NCI-H2227 treated with DMSO at 0.1 percent for 48 hours (cell line): Measurements from ENCODE around the gene GPR162.

ENCODE experiments used
- DNase-seq: peaks from one replicate; lab custom pipeline; 2025; lab: John Stamatoyannopoulos, UW

Gene GPR162

DNA sequence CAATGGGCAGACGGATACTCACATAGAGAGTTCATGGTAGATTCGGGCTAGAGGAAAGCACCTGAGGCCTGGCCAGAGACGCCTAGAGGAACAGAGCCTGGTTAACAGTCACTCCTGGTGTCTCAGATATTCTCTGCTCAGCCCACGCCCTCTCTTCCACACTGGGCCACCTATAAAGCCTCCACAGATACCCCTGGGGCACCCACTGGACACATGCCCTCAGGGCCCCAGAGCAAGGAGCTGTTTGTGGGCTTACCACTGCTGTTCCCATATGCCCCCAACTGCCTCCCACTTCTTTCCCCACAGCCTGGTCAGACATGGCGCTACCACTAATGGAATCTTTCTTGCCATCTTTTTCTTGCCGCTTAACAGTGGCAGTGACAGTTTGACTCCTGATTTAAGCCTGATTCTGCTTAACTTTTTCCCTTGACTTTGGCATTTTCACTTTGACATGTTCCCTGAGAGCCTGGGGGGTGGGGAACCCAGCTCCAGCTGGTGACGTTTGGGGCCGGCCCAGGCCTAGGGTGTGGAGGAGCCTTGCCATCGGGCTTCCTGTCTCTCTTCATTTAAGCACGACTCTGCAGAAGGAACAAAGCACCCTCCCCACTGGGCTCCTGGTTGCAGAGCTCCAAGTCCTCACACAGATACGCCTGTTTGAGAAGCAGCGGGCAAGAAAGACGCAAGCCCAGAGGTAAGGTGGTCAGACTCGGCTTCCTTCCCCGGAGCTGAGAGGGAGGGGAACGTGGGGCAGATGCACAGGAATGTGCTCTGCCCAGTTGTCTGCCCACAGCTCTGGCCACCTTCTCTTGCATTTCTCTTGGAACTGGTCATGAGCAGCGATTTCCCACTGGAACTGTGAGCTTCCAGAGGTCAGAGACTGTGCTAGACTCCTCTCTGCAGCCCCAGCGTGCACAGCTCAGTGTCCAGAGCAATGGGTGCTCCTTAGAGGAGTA, 32.4 kb upstream of the GPR162 start, which contains the start of gene CD4:
TSS of gene CD4 (plus strand) at position 557 of the 953 bp plus-strand sequence. CDS start 10,611 bp downstream, outside the sequence.
- no peak for DNase-seq

DNA sequence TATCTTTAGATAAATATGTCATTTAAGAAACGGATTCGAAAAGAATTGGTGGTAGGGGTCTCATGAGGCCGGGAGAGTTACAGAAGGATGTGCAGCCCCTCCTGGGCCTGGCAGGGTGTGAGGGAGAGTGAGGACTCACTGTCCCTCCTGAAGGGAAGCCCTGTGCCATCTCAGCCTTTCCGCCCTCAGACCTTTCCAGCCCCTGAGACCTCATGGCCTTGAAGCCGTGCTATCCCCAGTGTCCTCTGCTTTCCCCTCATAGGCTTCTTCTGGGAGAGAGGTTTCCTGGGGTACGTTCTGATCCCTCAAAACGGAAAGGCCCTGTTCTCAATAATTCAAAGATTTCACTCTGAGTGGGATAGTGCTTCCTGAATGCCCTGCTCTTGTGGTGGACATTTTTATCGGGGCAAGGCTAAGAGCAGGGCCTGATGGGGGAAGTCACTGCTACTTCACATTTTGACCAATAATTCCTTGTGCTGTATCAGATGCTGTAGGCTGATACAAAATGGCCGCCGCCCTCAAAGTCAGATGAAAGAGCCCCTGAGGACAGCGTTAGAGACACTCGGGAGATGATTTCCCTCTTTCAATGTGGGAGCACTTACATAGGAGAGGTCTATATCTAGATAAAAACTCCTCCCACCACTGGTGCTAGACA, 31.0 kb upstream of the GPR162 start:
- no peak for DNase-seq

DNA sequence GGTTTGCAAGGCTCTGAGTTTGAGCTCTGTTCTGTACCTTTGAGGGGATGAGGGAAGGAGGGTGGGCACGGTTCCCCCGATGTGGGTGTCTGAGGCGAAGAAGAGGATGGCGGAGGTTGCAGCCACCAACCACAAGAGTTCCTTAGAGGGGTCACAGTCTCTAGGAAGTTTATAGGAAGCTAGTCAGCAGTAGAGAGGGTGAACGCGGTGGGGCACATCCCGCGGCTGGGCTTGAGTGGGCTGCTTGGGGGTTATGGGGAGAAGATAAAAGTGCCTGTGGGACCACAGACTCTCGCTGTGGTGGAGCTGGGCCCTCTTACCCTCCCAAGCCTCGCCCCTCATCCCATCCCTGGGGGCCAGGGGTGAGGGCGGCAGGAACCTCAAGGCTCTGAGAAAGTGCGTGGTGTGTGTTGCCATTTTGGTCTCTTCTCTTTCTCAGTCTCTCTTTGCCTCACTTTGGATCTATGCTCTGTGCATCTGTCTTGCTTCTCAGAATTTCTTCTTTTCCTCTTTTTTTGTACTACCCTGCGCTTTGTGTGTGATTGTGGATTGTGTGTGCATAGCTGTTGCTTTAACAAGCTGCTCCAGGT, 29.6 kb upstream of the GPR162 start:
- DNase-seq: no peak

DNA sequence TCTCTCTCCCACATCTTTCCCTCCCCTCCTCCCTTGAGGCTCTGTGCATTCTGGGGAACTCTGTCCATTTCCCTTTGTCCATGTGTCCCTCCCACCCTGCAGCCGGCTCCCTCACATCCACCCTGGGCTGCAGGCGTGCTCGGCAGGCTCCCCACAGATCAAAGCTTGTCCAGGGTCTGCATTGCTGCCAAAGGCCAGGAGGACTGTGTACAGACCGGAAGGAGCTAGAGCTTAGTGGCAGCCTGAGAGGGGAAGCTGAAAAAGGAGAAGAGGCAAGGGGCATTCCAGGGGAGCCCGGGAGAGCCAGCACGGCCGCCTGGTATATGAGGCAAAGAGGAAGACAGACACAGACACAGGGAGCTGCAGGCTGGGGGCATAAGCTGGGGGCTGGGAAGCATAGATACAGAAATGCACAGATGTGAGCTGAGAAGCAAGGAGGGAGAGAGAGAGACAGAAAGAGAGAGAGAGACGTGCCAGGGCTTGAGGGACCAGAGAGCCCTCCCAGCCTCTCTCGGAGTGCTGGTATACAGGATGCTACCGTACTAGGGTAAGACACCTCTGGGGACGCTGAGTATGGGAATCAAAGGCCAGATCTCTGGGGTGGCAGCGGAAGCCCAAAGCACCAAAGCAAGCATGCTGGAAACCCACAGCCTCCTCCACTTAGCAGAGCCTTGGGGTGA, 29.0 kb upstream of the GPR162 start:
- peak; percentile 19 for DNase-seq

DNA sequence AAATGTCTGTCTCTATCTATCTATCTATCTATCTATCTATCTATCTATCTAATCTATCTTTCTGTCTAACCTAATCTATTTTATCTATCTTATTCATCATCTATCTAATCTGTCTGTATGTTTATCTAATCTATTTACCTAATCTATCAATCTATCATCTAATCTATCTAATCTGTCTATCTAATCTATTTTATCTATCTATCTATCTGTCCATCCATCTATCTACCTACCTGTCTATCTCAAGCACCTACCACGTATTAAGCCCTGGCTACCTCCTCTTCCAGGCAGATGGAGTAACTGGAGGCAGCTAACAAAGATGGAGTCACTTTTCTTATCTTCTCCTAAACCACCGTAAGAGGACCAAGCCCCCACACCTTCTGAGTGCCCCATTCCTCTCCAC, 26.5 kb upstream of the GPR162 start:
- DNase-seq: no peak

DNA sequence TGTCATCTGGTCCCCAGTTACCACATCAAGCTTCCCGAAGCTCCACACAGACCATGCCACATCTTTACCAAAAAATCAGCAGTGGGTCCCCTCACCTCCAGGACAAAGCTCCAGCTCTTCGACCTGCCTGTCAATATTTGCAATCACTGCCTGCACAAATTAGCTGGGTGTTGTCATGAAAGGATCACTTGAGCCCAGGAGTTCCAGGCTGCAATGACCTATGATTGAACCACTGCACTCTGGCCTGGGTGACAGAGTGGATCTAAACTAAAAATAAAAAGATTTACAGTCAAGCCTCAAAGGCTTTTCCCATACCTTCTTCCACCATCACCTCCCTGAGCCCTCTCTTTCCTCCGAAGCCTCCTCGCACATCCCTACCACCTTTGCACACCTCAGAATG, 25.0 kb upstream of the GPR162 start:
- no peak for DNase-seq

DNA sequence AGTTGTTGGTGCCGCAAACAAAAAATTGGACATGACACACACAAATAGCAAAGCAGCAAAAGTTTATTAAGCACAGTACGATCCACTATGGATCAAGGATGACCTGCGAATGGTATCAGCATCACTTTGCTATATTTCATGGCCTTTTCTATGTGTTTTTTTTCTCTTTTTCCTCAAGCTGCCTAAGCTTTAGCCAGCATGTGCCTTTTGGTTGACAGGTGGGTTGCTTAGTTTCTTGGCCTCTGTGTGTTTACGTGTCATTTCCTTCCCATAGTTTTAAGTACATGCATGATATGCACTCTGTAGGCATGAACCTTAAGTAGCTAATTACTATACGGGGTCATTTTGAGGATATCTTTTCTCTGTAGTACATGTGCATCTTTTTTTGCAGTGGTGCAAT, 22.5 kb upstream of the GPR162 start:
- DNase-seq: no peak

DNA sequence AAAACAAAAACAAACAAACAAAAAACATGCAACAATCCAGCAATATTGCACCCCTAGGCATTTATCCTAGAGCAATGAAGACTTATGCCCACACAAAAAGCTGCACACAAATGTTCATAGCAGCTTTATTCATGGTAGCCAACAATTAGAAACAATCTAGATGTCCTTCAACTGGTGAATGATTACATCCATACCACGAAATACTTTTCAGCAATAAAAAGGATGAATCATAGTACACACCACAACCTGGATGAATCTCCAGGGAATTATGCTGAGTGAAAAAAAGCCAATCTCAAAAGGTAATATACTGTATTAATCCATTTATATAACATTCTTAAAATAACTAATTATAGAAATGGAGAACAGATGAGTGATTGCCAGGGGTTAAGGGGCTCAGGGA, 14.5 kb upstream of the GPR162 start:
- DNase-seq: no peak

DNA sequence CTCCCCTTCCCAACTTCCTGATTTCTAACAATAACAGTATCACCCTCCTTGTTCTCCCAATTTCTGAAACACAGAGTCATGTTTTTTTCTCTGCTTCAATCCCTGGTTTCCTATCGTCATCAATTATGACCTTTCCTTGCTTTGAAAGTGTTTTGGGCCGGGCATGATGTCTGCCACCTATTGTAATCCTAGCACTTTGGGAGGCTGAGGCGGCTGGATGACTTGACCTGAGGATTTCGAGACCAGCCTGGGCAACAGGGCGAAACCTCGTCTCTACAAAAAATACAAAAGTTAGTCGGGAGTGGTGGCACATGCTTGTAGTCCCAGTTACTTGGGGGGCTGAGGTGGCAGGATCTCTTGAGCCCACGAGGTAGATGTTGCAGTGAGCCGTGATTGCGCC, 12.6 kb upstream of the GPR162 start:
- DNase-seq: no peak

DNA sequence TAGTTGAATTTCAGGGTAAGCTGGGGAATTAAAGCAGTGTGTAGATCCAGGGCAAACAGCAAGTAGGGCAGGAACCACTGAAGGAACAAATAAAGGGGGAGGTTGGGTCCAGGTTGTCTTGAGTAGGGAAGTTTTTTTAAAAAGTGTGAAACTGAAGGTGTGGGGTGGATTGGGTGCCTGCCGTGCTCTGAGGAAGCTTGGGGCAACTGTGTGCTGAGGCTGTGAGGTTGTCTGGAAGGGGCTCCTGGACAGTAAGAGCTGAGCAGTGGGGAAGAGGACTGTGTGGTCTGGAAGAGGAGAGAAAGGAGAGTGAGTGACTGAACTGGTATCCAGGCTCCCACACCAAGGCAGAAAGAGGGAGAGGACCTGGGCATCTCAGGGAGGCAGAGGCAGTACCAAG, 10.9 kb upstream of the GPR162 start:
- no peak for DNase-seq

DNA sequence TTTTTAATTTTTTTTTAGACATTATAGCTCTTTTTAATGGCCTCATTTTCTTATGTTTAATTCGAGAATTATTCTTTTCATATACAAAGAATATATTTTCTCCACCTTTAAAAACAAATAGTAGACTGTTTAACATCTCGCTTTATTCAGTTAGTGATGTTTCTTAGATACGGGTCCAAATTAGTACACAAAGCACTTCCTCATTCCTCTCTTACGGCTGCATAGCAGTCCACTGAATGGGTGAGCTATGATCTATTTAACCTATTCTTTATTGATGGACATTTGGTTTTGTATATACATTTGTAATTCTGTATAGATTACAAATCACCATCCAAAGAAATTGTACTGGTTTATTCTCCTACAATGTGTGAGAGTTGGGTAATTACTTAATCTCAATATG, 8.3 kb upstream of the GPR162 start:
- DNase-seq: no peak

DNA sequence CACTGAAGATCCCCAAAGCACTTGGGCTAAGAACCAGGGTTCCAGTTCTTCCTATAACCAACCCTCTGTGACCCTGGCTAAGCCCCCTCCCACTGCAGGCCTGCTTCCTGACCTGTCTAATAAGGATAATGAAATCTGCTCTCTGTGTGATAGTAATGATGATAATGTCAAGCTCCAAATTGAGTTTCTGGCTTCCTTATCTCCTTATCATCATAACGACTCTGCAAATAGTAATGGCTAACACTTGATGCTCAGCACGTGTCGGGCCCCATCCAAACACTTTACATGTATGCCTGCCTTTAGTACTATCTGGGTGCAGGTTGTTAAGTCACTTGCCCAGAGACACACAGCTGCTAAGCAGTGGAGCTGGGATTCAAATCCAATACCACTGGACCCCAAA, 5.0 kb upstream of the GPR162 start:
- no peak for DNase-seq

DNA sequence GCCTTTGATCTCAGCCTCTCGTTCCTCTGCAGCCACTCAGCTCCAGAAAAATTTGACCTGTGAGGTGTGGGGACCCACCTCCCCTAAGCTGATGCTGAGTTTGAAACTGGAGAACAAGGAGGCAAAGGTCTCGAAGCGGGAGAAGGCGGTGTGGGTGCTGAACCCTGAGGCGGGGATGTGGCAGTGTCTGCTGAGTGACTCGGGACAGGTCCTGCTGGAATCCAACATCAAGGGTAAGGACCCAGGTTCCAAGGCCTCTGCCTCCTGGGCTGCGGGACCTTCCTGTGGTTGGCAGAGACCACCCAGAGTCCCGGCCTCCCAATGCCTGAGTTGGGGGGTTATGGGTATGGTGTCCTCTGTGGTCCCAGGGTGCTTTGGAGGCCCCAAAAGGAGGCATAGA, 4.5 kb upstream of the GPR162 start:
- DNase-seq: no peak

DNA sequence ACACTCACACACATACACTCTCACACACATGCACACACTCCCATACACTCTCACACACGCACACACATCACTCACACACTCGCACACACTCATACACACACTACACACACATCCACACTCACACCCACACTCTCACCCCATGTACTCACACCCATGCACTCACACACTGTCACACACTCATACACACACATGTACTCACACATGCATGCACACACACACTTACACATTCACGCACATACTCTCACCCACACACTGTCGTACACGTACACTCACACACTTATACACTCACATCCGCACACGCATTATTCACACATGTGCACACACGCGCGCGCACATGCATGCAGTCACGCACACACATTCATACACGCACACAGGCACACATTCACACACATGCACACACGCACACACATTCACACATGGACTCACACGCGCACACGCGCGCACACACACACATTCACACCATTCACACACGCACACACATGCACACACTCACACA, 3.9 kb upstream of the GPR162 start:
- no peak for DNase-seq

DNA sequence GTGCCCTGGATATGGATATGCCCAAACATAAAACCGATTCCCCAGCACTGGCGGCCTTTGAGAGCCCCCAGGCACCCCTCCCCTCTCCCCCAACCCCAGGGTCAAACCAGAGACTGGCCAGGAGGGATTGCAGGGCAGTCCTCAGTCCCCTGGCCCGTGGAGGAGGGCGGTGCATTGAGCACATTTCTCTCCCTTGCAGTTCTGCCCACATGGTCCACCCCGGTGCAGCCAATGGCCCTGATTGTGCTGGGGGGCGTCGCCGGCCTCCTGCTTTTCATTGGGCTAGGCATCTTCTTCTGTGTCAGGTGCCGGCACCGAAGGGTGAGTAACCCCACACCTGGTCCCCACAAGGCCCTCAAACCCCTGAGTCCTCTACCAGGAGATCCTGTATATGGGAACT, 3.4 kb upstream of the GPR162 start:
- DNase-seq: no peak

DNA sequence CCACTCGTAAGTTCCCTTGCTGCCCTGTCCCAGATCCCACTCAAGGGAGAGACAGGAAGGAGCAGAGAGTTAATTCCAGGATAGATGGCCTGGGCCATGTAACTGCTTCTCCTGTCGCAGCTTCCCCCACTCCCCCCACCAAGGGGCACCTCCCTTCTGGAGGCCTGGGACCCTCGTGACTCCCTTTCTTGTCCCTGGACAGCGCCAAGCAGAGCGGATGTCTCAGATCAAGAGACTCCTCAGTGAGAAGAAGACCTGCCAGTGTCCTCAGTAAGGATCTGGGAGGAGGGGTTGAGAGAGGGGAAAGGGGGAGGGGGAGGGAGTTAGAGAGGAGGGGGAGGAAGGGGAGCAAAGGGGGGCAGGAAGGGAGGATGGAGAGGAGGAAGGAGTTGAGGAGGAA, 3.0 kb upstream of the GPR162 start:
- no peak for DNase-seq

DNA sequence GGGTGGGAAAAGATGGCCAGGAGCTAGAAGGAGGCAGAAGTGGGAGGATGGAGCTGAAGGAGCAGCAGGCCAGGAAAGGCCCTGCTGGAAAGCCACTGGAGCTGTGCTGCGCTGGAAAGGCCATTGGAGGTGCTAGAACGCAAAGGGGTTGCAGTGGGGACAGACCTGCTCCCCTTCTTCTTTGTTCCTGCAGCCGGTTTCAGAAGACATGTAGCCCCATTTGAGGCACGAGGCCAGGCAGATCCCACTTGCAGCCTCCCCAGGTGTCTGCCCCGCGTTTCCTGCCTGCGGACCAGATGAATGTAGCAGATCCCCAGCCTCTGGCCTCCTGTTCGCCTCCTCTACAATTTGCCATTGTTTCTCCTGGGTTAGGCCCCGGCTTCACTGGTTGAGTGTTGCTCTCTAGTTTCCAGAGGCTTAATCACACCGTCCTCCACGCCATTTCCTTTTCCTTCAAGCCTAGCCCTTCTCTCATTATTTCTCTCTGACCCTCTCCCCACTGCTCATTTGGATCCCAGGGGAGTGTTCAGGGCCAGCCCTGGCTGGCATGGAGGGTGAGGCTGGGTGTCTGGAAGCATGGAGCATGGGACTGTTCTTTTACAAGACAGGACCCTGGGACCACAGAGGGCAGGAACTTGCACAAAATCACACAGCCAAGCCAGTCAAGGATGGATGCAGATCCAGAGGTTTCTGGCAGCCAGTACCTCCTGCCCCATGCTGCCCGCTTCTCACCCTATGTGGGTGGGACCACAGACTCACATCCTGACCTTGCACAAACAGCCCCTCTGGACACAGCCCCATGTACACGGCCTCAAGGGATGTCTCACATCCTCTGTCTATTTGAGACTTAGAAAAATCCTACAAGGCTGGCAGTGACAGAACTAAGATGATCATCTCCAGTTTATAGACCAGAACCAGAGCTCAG, 2.3 kb upstream of the GPR162 start:
- DNase-seq: no peak

DNA sequence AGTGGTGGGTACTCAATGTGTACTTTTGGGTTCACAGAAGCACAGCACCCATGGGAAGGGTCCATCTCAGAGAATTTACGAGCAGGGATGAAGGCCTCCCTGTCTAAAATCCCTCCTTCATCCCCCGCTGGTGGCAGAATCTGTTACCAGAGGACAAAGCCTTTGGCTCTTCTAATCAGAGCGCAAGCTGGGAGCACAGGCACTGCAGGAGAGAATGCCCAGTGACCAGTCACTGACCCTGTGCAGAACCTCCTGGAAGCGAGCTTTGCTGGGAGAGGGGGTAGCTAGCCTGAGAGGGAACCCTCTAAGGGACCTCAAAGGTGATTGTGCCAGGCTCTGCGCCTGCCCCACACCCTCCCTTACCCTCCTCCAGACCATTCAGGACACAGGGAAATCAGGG, 1.5 kb upstream of the GPR162 start:
- no peak for DNase-seq

DNA sequence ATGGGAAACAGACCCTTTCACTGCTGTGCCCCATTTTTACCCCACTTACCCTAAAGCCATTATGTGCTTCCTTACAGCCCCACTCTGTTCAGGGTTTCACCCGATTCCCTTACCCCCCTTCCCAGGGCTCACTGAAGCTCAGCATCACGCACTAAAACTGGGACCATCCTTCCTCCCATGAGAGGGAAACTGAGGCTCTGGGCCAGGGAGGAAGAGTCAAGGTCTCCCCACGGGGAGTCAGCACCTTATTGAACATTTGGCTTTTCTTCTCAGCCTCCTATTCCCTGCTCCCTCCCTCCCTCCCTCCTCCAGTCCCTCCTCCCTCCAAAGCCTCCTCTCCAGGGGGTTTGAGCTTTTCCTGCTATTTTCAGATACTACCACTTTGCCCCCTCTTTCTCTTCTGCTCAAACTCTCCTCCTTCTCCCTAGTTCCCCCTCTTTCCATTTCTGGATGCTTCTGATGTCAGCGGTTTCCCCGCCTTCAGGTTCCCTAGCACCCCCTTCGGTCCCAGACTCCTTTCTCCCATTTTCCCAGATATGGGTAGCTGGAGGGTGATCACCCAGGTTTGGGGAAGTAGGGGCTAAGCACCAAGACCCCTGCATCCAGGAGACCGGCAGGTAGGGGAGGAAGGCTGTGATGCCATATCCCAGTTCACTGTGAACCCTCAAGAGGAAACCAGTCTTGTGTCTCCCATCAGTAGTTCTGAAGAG, 960 bp downstream of the GPR162 start:
- DNase-seq: no peak
